SK-N-MC (cell line): ENCODE measurements around the gene PRCC.

ENCODE experiments used
- EZH2 ChIP-seq: fragments of 200-600 bp; sonication (generic); IDR thresholded peaks from one replicate; pipeline ENCODE4 v1.6.1; 2017; ENCODE audit warnings: antibody characterized with exemption
- FOXP2 ChIP-seq: optimal IDR thresholded peaks from 2 replicates; pipeline ENCODE3; 2011; ENCODE audit warnings: mild to moderate bottlenecking, moderate library complexity; ENCODE audit not compliant: insufficient read depth; ENCODE audit errors: extremely low read length, control extremely low read depth
- POLR2AphosphoS5 ChIP-seq: IDR thresholded peaks from 2 replicates; pipeline ENCODE4 v1.6.1; 2012; ENCODE audit warnings: mild to moderate bottlenecking, low read depth, low read length, borderline replicate concordance

DNA sequence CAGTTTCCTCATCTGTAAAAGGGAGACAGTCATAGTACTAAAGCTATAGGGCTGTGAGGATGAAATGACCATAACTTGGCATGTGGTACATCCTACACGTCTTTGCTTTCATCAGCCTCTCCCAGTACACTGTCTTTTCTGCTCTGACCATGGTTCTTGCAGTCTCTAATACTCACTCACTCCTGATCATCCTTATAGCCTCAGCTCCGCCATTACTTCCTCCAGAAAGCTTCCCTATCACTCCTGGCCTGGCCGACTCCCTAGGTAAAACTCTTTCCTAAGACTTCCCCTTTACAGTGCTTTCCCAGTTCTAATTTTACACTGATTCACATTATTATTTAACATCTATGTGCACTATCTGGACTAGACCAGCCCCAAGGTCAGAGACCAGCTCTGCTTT lies 21.5 kb upstream of the PRCC start:
- TF ChIP-seq POLR2AphosphoS5 = no peak
- no peak for TF ChIP-seq EZH2
- no peak for TF ChIP-seq FOXP2
